GM19351 (cell line): Measurements from ENCODE around the gene CBFA2T3.

Experiments
- ATAC-seq: cut with Tn5 transposase; IDR thresholded peaks from one replicate; pipeline ENCODE4 v1.9.1; 2021; ENCODE audit warnings: mild to moderate bottlenecking, moderate library complexity; ENCODE audit not compliant: unreplicated experiment

Gene CBFA2T3

GRCh38 chr16:88911946-88912310, 65.1 kb downstream of the CBFA2T3 start:
- no peak for ATAC-seq

DNA sequence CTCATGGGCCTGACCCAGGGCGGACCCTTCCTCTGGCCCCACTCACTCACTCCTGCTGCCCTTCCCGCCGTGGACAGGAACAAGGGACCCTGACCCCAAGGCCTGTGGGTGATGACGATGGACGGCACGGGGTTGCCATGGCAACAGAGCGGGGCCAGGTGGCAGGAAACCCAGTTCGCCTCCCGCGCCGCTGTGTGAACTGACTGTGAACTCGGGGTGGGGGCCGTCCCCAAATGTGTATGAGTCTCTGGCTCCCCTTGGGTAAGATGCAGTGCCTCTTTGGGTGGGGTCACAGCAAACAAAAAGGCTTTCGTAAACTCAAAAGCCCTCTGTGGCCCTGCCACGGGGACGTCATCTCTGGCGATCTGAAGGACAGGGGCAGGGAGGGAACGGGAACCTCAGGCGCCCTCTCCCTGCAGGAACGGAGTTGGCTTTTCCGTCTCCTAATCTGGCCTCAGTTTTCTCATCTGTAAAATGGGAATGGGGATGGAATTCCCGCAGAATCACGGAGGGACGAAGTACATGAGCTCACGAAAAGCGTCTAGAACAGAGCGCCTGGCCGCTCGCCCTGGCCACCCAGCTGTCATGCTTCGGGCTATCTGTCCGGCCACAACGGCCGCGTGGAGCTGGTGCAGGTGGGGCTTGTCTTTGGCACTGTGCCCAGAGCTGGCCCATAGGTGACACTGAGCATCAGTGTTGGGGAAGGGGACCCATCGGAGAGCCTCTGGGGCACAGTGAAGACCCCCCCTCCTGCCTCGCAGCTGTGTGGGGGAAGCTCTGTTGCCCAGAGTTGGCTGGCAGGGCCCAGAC, 65.7 kb downstream of the CBFA2T3 start:
- no peak for ATAC-seq

GRCh38 chr16:88910284-88911135, 66.5 kb downstream of the CBFA2T3 start:
- no peak for ATAC-seq

- no peak for ATAC-seq
These were observed 67.4 kb downstream of the CBFA2T3 start for GRCh38 chr16:88909431-88910210.

GRCh38 chr16:88908307-88908706, 68.7 kb downstream of the CBFA2T3 start:
- no peak for ATAC-seq

DNA sequence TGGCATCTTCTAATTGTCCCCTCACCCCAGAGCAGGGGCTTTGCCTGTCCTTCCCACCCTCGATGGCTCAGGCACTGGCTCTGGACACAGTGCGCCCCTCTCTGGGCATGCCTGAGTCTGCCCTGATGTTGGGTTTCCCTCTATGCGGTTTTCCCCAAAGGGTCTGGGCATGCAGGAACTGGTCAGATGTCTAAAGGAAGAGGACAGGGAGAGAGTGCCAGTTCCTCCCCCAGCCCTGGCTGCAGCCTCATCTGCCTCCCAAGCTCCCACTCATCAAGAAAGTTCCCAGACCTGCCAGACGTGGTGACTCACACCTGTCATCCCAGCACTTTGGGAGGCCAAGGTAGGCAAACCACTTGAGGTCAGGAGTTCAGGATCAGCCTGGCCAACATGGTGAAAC, 69.2 kb downstream of the CBFA2T3 start:
- ATAC-seq, result no peak

DNA sequence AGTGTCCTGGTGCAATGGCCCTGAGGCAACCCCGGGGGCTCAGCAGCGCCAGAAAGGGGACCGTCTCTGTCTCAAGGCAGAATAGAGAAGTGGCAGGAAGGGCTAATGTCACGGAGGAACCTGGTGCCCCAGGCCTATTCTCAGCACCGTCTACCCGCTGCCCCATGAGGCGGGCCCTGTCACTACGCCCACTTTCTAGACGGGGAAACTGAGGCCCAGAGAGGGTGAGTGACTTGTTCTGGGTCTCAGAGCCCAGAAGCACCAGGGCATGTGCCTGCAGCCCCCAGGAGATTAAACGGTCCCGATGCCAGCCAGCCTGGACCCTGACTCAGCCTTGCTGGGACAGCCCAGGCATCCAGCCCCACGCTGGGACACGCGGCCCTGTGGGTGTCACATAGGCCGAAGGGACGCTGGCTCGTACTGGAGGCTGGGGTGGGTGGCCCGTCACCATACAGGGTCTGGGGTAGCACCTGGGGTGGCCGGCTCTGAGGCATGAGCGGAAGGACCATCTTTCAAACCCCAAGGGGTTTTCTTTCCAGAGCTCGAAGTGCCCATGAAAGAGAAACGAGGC, 70.4 kb downstream of the CBFA2T3 start:
- ATAC-seq, result no peak

DNA sequence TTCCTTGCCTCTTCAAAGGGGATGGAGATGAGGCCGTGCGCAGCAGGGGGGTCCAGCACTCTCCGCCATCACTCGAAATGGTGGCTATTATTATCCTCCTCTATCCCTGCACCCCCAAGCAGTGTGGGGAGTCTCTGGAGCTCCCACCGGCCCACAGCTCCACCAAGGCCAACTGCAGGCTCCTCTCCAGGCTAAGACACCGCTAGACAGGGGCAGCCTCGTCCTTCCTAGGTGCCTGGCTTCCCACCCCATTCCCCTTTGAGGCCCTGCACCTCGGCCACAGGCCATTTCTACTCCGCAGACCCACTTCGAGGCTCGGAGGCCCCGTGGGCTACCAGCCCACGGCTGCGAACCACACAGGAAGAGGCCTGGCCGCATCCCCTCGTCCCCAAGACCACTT, 71.0 kb downstream of the CBFA2T3 start:
- ATAC-seq, result no peak

GRCh38 chr16:88905563-88905962, 71.4 kb downstream of the CBFA2T3 start:
- ATAC-seq, result no peak

DNA sequence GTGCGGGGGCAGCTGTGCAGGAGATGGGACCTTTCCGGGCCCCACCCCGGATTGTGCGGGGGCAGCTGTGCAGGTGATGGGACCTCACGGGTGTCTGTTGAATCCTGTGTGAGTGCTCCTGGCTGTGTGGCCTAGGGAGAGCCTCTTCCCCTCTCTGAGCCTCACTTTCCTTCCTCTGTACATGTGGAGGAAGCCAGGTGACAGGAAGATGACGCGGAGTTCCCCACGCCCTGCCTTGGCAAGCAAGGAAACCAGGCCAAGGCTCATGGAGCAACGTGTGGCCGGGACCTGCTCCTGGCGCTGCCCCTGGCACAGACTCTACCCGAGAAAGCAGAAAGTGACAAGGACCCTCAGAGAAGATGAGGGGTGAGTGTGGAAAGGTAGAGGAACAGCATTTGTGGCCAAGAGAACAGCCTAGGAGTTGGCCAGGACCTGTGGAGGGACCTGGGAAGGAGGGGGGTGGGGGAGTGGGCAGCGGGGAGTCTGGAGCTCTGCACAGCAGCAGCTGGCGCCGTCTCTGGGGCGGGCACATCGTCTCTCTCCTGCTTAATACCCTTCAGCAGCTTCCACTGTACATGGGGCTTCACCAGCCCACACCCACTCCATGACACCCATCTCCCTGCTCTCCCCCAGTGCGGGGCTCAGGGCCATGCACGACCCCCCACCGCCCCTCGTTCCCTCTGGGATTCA, 72.2 kb downstream of the CBFA2T3 start:
- ATAC-seq, result no peak

- ATAC-seq, result no peak
These were observed 73.7 kb downstream of the CBFA2T3 start for GRCh38 chr16:88903267-88903666.

DNA sequence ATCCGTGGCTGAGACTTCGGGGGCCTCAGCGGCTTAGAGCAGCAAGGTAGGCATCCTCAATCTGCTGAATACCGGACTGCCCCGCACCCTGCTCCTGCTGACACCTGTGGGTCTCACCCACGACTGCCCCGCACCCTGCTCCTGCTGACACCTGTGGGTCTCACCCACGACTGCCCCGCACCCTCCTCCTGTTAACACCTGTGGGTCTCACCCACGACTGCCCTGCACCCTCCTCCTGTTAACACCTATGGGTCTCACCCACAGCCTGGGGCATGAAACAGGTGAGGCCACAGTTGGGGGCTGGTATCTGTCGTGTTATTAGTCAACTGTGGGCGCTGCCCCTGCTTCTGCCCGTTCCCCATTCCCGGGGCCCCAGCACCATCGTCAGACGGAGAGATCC, 74.3 kb downstream of the CBFA2T3 start:
- no peak for ATAC-seq

DNA sequence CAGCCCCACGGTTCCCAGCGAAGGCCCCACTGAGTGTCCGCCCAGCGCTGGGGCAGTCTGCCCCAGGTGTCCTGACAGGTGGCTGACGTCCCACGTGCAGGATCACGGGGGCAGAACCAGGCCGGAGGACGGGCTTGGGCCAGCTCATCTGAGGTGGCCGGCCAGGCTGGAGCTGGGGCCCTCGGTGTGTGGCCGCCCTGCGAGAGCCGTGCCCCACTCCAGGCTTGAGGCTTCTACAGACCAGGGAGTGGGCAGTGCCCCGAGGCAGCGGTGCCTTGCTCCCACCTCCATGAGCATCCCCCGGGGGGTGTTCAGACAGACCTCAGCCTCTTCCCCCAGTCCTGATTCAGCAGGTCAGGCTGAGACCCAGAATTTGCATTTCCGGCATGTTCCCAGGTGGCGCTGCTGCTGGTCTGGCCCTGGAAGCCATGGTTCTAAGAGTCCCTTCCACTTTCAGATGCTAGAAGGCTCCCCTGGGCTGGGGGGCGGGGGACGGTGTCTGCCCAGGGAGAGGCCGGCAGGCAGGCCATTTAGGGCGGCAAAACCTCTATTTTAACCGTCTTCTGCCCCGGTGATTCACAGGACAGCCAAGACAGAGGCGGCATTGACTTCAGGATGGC, 75.2 kb downstream of the CBFA2T3 start:
- no peak for ATAC-seq

- no peak for ATAC-seq
These were observed 76.3 kb downstream of the CBFA2T3 start for GRCh38 chr16:88900662-88901052.

GRCh38 chr16:88899901-88900661, 76.9 kb downstream of the CBFA2T3 start:
- ATAC-seq, result no peak

DNA sequence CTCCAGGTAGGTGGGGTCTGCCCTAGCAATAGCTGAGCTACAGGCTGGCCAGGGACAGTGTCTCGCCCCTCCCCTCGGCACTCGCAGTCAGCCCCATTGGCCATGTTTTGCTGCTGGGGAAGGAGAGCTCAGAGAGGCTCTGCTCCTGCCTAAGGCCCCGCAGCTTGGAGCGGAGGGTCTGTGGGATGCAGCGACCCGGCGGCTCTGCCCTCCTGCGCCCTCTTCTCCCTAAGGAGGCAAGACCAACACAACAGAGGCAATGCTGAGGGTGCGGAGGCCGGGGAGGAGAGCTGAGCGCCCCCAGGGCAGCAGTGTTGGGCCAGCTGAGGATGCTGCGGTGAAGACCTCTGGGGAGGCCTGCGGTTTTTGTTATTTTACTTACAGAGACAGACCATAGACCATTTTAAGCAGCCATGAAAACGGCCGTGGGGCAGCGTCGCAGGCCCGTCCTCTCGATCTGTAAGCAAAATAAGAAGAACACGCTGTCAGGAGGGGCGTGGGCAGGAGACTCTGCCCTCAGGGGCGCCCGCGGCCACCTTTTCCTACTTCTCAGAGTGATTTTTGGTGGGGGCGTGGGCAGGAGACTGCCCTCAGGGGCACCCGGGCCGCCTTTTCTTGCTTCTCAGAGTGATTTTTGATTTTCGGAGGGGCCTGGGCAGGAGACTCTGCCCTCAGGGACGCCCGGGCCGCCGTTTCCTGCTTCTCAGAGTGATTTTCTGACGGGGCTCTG, 79.1 kb downstream of the CBFA2T3 start:
- ATAC-seq, result no peak

GRCh38 chr16:88896238-88897070, 80.6 kb downstream of the CBFA2T3 start:
- no peak for ATAC-seq

- ATAC-seq, result no peak
These were observed 81.7 kb downstream of the CBFA2T3 start for GRCh38 chr16:88895335-88895734.
